Gastroesophageal sphincter (tissue), 3 donors: ENCODE measurements around the gene ELAVL1.

Source experiments
- EP300 ChIP-seq: sonication (generic); formaldehyde crosslinking; IDR thresholded peaks from one replicate; pipeline ENCODE4 v1.6.1; 2017; ENCODE audit warnings: antibody characterized with exemption, mild to moderate bottlenecking
- POLR2A ChIP-seq, 2 donors: fragments of 450-650 bp; IDR thresholded peaks; one replicate each; pipeline ENCODE4 v1.6.1; 2017; ENCODE audit warnings: antibody characterized with exemption in 2 of 2, mild to moderate bottlenecking in 2 of 2, moderate library complexity in 1 of 2
- POLR2AphosphoS5 ChIP-seq: sonication (generic); formaldehyde crosslinking; IDR thresholded peaks from one replicate; pipeline ENCODE4 v1.6.1; 2017; ENCODE audit warnings: antibody characterized with exemption
- TF ChIP-seq, protein P1 (sequence below), 4 experiments: fragments of 200-600 bp in 2 of 4; fragments of 450-650 bp in 2 of 4; sonication (generic) in 1 of 4; IDR thresholded peaks; one replicate each; pipeline ENCODE4 v1.5.1; 2017 to 2019; ENCODE audit warnings: antibody characterized with exemption in 4 of 4, mild to moderate bottlenecking in 2 of 4, moderate library complexity in 2 of 4

DNA sequence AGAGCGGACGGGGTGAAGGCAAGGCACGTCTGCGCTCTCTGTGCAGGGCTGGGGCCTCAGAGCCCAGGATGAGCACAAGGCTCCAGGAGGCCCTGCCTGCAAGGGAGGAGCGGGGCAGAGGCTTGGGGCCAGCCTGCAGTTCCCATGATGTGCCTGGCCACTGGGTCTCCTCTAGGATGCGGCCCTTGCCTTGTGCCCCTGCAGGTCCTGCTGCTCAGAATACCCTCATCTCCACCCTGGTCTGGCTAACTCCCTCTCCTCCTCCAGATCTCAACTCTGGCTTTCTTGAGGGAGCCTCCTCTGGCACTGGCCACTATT is 27.8 kb downstream of the ELAVL1 start:
- no peak for TF ChIP-seq POLR2A (IDR thresholded peaks at IDR 0.05)
- TF ChIP-seq, protein P1, sequence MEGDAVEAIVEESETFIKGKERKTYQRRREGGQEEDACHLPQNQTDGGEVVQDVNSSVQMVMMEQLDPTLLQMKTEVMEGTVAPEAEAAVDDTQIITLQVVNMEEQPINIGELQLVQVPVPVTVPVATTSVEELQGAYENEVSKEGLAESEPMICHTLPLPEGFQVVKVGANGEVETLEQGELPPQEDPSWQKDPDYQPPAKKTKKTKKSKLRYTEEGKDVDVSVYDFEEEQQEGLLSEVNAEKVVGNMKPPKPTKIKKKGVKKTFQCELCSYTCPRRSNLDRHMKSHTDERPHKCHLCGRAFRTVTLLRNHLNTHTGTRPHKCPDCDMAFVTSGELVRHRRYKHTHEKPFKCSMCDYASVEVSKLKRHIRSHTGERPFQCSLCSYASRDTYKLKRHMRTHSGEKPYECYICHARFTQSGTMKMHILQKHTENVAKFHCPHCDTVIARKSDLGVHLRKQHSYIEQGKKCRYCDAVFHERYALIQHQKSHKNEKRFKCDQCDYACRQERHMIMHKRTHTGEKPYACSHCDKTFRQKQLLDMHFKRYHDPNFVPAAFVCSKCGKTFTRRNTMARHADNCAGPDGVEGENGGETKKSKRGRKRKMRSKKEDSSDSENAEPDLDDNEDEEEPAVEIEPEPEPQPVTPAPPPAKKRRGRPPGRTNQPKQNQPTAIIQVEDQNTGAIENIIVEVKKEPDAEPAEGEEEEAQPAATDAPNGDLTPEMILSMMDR (IDR thresholded peaks at IDR 0.05) = no peak
- TF ChIP-seq EP300 = no peak
- TF ChIP-seq POLR2AphosphoS5 = no peak
